Endodermal cell (in vitro differentiated cells): Measurements from ENCODE around the gene GNAZ. TPM values are rescaled to one million over a fixed set of nuclear protein-coding genes. Genes with fewer than 3 reads are reported as not detected.
"Not testable (repeated sequence)": the region's sequence is repeated elsewhere in the genome, so short reads cannot be mapped to it uniquely, and the experiment has no call there.

ENCODE experiments used
- DNase-seq: peaks from one replicate; pipeline ENCODE4 v3.0.0-alpha.2; 2017
- H3K27ac ChIP-seq: 2 replicates; pipeline ENCODE4 v1.5.1; 2013; ENCODE audit warnings: mild to moderate bottlenecking, low read depth, low read length, moderate library complexity
- H3K27me3 ChIP-seq: 2 replicates; pipeline ENCODE4 v1.6.1; 2013; ENCODE audit warnings: mild to moderate bottlenecking, low read length, moderate library complexity; ENCODE audit not compliant: insufficient read depth, control insufficient read depth, poor library complexity, severe bottlenecking
- H3K36me3 ChIP-seq: 2 replicates; pipeline ENCODE4 v1.7.0; 2013; ENCODE audit warnings: mild to moderate bottlenecking, low read length, moderate library complexity; ENCODE audit not compliant: control insufficient read depth, insufficient read depth
- H3K4me1 ChIP-seq: one replicate; pipeline ENCODE4 v1.7.0; 2013; ENCODE audit warnings: low read length; ENCODE audit not compliant: control insufficient read depth, insufficient read depth
- H3K4me3 ChIP-seq: 2 replicates; pipeline ENCODE4 v1.5.1; 2013; ENCODE audit warnings: mild to moderate bottlenecking, low read length, moderate library complexity
- H3K9ac ChIP-seq: 2 replicates; pipeline ENCODE4 v1.6.1; 2013; ENCODE audit warnings: mild to moderate bottlenecking, low read length, moderate library complexity; ENCODE audit not compliant: poor library complexity, severe bottlenecking; ENCODE audit errors: extremely low read depth
- H3K9me3 ChIP-seq: 2 replicates; pipeline ENCODE4 v1.6.1; 2013; ENCODE audit warnings: mild to moderate bottlenecking, low read length, moderate library complexity; ENCODE audit not compliant: control insufficient read depth
- H3K27ac Mint-ChIP-seq: 2 replicates; pipeline ENCODE4 v1.8.0; 2020; ENCODE audit warnings: mixed read lengths
- H3K27me3 Mint-ChIP-seq: 2 replicates; pipeline ENCODE4 v1.8.0; 2021; ENCODE audit warnings: mild to moderate bottlenecking, mixed read lengths; ENCODE audit not compliant: insufficient read depth
- H3K36me3 Mint-ChIP-seq: 2 replicates; pipeline ENCODE4 v1.8.0; 2020; ENCODE audit warnings: low read depth, mixed read lengths
- H3K4me1 Mint-ChIP-seq: 2 replicates; pipeline ENCODE4 v1.8.0; 2020; ENCODE audit warnings: mixed read lengths
- H3K4me3 Mint-ChIP-seq: 2 replicates; pipeline ENCODE4 v1.8.0; 2020; ENCODE audit warnings: mild to moderate bottlenecking, moderate library complexity, mixed read lengths
- H3K9me3 Mint-ChIP-seq: 2 replicates; pipeline ENCODE4 v1.8.0; 2020; ENCODE audit warnings: mild to moderate bottlenecking, mixed read lengths
- WGBS, 2 experiments: methylation state at CpG; one replicate each; pipeline versions ENCODE4 v1.1.5 to v1.1.7; 2013; ENCODE audit warnings: missing lambda C conversion rate in 2 of 2, mixed read lengths in 1 of 2; ENCODE audit not compliant: insufficient coverage in 1 of 2, insufficient read length in 1 of 2; 5-methylcytosine and 5-hydroxymethylcytosine counted together
- long read RNA-seq, 4 experiments: library from polyadenylated mRNA in 2 of 4; library from RNA in 1 of 4; library from capped mRNA in 1 of 4; stranded (forward) in 3 of 4; unstranded in 1 of 4; transcript quantifications; one replicate each; pipeline ENCODE4 v2.0.0, GENCODE V29; 2020 to 2021; ENCODE audit warnings: inconsistent platforms in 1 of 4
- polyA plus RNA-seq, 2 experiments: library from polyadenylated mRNA; stranded (reverse); fragments of 50-300 nt; gene quantifications; one replicate each; pipeline ENCODE4 v1.2.3, GENCODE V29; 2013
- total RNA-seq, 2 donors: library from RNA; stranded (reverse); fragmentation: NEBNext Ultra II Directional in 1 of 2; extraction: Animal tissue kit (Norgen Biotek cat#: 25700) in 1 of 2; gene quantifications; 2 replicates in 1 of 2; 3 replicates in 1 of 2; pipeline ENCODE4 v1.2.1, GENCODE V29; 2021
- TF ChIP-seq, protein P1 (sequence below): fragments of 200-600 bp; sonication (generic); conservative IDR thresholded peaks from 2 replicates; pipeline ENCODE4 v1.5.0; 2021; ENCODE audit warnings: antibody characterized with exemption, mild to moderate bottlenecking

The GNAZ gene
- 10 to 100 TPM; 16.7 to 17.9 TPM for total RNA-seq
- 26.0 TPM for polyA plus RNA-seq (2013, experiment 1 of 2)
- 28.0 TPM for polyA plus RNA-seq (2013, experiment 2 of 2)
- long read RNA-seq, experiment 1, partial matches to known transcripts, result 5 of 6 reads
- long read RNA-seq, experiment 1, other reads (novel, unspliced or antisense), result 0 of 6 reads
- long read RNA-seq, experiment 2, transcript GNAZ-203 (3 exons, 3,333 nt), result major isoform, 42 of 51 reads
- long read RNA-seq, experiment 2, partial matches to known transcripts, result 3 of 51 reads
- long read RNA-seq, experiment 2, other reads (novel, unspliced or antisense), result 5 of 51 reads
- long read RNA-seq, experiment 3, transcript GNAZ-203 (3 exons, 3,333 nt), result major isoform, 5 of 10 reads
- long read RNA-seq, experiment 3, partial matches to known transcripts, result 3 of 10 reads
- long read RNA-seq, experiment 3, other reads (novel, unspliced or antisense), result 2 of 10 reads
- long read RNA-seq, experiment 4, result 0 reads

GRCh38 chr22:23070418-23071229, at the start of gene GNAZ:
TSS of gene GNAZ (plus strand) at chr22:23070519. CDS start at chr22:23095696, 25,177 bp downstream.
- 1% methylated on average over 24 to 87 of the region's 87 CpGs for WGBS, 2 experiments
- H3K36me3 Mint-ChIP-seq, result peaks cover 4% of the 10 kb centered on the region
- H3K4me1 Mint-ChIP-seq, result peaks cover 12% of the 10 kb centered on the region
- peaks cover 22% of the 10 kb centered on the region for H3K27me3 ChIP-seq
- peak within 1 kb of the TSS; percentile 65 for H3K4me3 Mint-ChIP-seq
- no peaks in the 10 kb centered on the region for H3K9me3 Mint-ChIP-seq
- H3K9ac ChIP-seq, result peak within 1 kb of the TSS; percentile 49
- TF ChIP-seq, protein P1, sequence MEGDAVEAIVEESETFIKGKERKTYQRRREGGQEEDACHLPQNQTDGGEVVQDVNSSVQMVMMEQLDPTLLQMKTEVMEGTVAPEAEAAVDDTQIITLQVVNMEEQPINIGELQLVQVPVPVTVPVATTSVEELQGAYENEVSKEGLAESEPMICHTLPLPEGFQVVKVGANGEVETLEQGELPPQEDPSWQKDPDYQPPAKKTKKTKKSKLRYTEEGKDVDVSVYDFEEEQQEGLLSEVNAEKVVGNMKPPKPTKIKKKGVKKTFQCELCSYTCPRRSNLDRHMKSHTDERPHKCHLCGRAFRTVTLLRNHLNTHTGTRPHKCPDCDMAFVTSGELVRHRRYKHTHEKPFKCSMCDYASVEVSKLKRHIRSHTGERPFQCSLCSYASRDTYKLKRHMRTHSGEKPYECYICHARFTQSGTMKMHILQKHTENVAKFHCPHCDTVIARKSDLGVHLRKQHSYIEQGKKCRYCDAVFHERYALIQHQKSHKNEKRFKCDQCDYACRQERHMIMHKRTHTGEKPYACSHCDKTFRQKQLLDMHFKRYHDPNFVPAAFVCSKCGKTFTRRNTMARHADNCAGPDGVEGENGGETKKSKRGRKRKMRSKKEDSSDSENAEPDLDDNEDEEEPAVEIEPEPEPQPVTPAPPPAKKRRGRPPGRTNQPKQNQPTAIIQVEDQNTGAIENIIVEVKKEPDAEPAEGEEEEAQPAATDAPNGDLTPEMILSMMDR, result no peak
- H3K4me3 ChIP-seq, result peak within 1 kb of the TSS; percentile 81
- no peaks in the 10 kb centered on the region for H3K36me3 ChIP-seq
- H3K27ac ChIP-seq, result no peak within 1 kb of the TSS
- peak; percentile 82 for DNase-seq
- peak within 1 kb of the TSS; percentile 35 for H3K27ac Mint-ChIP-seq
- no peaks in the 10 kb centered on the region for H3K4me1 ChIP-seq
- no peaks in the 10 kb centered on the region for H3K9me3 ChIP-seq
- peaks cover 36% of the 10 kb centered on the region for H3K27me3 Mint-ChIP-seq

DNA sequence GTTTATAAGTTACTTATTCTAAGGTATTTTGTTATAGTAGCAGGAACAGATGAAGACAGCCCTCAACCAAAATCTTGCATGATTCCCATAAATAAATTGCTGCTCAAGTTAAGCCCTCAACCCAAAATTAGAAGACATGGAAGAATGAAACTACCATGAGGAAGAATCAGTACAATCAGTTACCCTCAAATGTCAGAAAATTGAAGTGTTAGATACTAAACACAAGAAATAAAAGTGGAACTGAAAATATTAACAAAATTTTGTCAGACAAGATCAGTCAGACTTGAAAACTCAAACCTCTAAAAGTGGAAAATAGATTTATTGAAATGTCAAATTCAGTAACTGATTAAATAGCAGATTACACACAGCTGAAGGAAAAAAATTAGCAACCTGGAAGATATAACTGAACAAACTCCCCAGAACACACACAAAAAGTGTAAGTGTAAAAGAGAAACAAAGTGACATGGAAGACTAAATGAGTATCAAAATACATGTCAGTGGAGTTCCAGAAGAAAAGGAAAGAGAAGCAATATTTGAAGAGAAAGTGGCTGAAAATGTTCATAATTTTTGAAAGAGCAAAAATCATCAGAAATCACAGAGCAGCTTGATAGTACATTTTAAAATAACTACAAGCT, 49.5 kb upstream of the GNAZ start:
- Histone ChIP-seq H3K9ac (no peak overlapping the region), H3K36me3 (no peaks in the 10 kb centered on the region), H3K4me1 (no peaks in the 10 kb centered on the region), H3K27me3 (no peaks in the 10 kb centered on the region), H3K27ac (no peak overlapping the region), H3K9me3 (no peaks in the 10 kb centered on the region), H3K4me3 (no peak overlapping the region)
- Mint-ChIP-seq H3K4me3 (no peak overlapping the region), H3K4me1 (no peaks in the 10 kb centered on the region), H3K27ac (no peak overlapping the region), H3K9me3 (peaks cover 6% of the 10 kb centered on the region), H3K36me3 (no peaks in the 10 kb centered on the region), H3K27me3 (no peaks in the 10 kb centered on the region)
- TF ChIP-seq, protein P1, result no peak
- DNase-seq, result no peak

- H3K4me3 ChIP-seq, result not testable (repeated sequence)
These were observed 48.5 kb upstream of the GNAZ start for GRCh38 chr22:23021660-23022353.

More at GRCh38 chr22:23021660-23022353, 48.5 kb upstream of the GNAZ start:
- H3K36me3 Mint-ChIP-seq, H3K36me3 ChIP-seq, H3K27me3 Mint-ChIP-seq, H3K4me1 Mint-ChIP-seq, H3K27me3 ChIP-seq, DNase-seq, H3K27ac Mint-ChIP-seq, H3K9me3 Mint-ChIP-seq, H3K9me3 ChIP-seq, H3K9ac ChIP-seq, H3K4me1 ChIP-seq, H3K4me3 Mint-ChIP-seq, H3K27ac ChIP-seq: not testable (repeated sequence)
- 83 to 96% methylated on average over 1 to 3 of the region's 3 CpGs for WGBS, 2 experiments
